Left colon (tissue), 2 donors: ENCODE results near the gene MTHFSD. TPM values are rescaled to one million over a fixed set of nuclear protein-coding genes. Genes with fewer than 3 reads are reported as not detected.

Experiments used
- ATAC-seq: fragments of 200-7000 bp; cut with Tn5 transposase; one replicate; pipeline ENCODE4 v1.9.1; 2020; ENCODE audit warnings: mild to moderate bottlenecking, moderate library complexity
- DNase-seq, 2 donors: peaks; one replicate each; pipeline ENCODE4 v3.0.0-alpha.2; 2020
- intact Hi-C, 2 donors: fragments of 100-400 bp; cut with DNase I in 1 of 2; cut with micrococcal nuclease in 1 of 2; formaldehyde crosslinking; loops; one replicate each; pipeline versions ENCODE4 v1.11.2 to v1.14.0; 2022; cut with DNase I, micrococcal nuclease
- total RNA-seq, 2 donors: library from RNA; stranded (reverse); fragmentation: NEBNext Ultra II Directional; extraction: Animal tissue kit (Norgen Biotek cat#: 25700); gene quantifications; one replicate each; pipeline ENCODE4 v1.2.1, GENCODE V29; 2021
- donor health status: DM: no; HTN: no; CAD: no.
- donor health status: DM: yes; HTN: yes; CAD: no.

MTHFSD gene
- total RNA-seq, 2 donors from 2014 or later, result 18.6 to 23.3 TPM

DNA sequence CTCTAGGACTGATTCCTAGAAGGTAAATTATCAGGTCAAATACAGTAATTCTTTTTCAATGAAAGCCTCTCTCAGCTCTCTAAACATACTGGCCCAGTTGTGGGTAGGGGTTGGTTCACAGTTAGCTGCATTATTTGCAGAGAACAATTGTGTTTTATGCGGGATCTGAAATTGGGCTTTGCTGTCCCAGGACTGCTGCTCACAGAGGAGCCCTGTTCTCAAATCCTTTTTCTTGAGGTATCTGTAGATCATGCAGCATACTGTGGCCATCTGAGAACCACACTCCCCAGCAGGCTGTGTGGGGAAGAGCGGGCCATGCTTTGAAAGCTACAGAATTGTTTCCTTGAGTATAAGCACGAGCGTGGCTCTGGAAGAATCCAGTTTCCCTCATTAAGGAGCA is 17.5 kb downstream of the MTHFSD start:
- intact Hi-C loops, result no loop called here
- DNase-seq, result no peak
- ATAC-seq, result no peak

DNA sequence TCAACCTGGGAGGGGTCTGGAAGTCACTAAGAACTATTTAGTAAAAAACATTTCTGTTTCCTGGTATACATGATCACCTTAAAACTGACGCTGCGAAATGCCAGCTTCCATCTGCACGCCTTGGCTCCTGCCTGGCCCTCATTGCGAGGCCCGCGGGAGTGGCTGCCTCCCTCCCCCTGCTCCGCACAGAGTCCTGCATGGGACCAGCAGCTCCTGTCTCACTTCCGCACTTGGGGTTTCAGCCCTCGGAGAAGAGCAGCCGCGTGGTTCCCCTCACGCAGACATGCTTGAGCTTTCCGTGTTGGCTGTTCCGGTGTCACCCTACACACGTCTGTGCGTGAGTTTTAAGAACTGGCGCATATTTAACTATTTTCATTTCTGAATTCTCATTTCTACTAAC is 18.4 kb downstream of the MTHFSD start:
- DNase-seq (no peak), ATAC-seq (no peak)
- intact Hi-C loops, result no loop called here

DNA sequence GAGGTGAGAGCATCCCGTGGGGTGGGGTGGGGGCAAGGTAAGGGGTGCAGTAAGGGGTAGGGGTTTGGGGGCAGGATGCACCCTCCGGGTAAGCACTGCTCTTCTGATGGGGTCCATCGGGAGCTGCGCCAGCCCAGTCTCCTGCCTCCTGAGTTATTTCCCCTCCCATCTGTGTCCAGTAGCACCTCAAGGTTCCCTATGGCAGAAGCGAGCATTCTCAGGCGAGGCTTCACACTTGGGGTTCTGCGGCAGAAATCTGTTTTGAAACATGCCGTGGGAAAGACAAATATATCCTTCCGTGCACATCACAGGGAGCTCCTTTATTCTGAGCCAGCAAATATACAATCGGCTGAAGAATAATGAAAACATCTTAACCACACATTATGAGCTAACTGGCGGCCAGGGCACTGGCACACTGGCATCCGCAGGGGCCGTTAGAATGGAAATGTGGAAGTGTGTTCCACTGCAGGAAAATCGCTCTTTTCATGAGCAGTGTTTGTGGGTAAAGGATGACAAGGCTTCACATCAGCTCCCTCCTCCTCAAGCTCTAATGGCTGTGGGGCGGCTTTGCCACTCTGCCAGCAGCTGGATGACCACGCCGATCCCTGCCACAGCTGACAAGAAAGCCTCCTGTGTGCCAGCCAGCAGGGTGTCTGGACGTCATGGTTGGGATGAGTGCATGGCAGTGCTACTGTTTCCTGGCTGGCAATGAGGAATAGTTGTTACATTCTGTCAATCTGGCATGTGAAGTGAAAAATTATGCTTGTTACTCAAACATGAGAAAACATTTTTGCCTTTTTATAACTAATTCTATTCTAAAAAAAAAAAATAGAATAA is 20.0 kb downstream of the MTHFSD start:
- intact Hi-C loops, result no loop called here
- DNase-seq, result no peak
- no peak for ATAC-seq

DNA sequence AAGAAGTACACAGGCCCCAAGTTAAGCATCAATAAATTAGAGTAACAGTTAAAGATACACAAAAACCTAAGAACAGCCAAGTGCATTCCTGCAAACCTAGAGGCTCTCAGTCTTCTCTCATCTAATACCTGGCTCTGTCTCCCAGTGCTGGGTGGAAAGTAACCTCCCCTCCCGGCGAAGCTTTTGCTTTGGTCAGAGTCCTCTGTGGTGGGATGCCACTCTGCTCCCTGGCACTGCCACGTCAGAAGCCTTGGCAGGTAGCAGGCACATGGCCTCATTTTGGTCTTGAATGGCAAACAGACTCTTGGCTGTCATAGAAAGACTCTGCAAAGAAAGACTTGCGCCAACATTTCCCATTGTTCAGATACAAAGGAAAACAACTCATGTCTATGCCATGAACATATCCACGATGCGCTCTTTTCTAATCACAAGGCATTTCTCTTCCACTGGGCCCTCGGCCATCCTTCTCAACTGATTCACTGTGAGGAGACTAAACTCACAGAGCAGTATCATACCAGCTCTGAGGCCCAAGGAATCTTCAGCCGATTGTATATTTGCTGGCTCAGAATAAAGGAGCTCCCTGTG is 21.2 kb downstream of the MTHFSD start:
- intact Hi-C loops, result no loop called here
- no peak for ATAC-seq
- DNase-seq, result no peak

DNA sequence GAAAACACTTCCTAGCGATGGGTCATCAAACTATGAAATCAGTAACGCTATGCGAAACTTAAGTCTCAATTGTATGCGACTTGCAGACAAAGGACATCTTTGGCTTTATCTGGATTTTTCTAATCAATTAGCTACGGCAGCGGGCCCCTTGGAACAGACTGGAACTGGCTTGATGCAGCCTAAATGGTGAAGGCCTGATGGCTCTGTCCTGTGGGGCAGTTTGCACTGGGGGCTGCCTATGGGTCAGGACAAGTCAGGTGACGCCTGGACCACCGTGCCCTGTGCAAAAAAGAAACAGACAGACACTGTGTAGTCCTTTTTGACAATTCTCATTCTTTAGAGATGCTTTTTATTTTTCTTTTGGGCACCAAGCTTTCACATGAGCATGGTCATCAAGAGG is 22.0 kb downstream of the MTHFSD start:
- DNase-seq, result no peak
- intact Hi-C loops, result no loop called here
- no peak for ATAC-seq

DNA sequence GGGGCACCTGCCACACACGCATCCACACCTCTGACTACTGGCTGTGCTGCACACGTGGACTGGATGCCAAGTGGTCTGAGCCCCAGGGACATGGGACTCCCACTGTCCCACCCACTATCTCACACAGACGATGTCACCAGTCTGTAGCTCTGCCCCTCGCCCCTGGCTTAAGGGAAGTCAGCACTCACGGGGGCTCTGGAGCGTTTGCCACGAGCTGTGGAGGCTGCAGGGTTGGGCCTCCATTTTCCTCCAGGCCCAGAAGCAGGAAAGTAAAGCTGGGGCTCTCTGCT is 22.6 kb downstream of the MTHFSD start:
- no peak for DNase-seq
- intact Hi-C loops, result no loop called here
- ATAC-seq, result no peak

DNA sequence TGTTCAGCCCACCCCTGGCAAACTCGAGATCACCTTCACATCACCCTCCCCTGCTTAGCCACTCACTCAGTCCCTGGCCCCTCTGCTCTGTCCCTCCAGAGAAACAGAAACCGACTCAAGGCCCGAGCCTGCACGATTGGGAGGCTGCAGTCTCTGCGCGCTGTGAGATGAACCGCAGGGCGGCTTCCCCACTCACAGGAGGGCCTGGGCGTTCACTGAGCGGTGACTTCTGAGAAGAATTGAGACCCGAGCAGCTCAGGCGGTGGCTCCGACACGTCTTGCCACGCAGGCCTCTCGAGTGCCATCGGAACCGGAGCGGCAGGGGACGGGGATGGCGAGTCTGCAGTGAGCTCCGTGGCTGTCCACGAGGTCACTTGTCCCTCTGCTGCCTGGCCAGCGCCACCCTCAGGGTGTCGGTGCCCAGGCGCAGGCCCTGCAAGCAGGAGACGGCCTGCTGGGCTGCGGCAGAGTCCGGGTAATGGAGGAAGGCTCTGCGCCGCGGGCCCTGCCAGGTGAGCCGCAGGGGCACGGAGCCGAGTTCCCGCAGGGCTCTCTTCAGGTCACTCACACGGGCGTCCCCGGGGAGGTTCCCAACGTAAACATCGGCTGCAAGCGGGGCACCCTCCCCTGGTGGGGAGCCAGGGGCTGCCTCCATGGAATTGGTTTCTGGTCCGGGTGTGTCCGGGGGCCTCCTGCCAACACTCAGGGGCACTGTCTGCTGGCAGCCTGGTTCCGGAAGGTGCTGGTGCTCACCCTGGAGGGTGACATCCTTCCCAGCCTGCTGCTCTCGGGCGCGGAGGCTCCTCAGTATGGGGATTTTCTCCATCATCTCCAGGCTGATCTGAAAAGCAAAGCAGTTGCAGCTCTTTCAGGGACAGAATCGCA is 23.2 kb downstream of the MTHFSD start:
- no peak for ATAC-seq
- intact Hi-C loops, result no loop called here

DNA sequence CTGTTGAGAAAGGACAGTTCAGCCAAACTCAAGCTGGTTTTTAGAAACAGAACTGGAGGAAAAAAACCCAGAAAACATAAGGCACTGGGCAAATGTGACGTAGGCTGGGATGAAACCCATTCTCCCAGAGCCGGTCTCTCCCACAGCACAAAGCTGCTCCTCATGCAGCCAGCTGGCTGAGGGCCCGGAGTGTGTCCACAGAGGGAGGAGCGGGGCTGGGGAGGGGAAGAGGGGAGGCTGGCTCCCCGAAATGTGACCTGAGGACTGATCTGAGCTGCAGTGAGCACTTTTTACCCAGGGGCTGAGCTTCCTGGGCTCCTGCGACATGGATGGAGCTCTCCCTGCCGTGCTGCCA is 23.9 kb downstream of the MTHFSD start:
- peak in 1 of 2 donors; percentile 64 for DNase-seq
- intact Hi-C loops, result no loop called here
- no peak for ATAC-seq

More for the DNA sequence above, 23.2 kb downstream of the MTHFSD start:
- no peak for DNase-seq

DNA sequence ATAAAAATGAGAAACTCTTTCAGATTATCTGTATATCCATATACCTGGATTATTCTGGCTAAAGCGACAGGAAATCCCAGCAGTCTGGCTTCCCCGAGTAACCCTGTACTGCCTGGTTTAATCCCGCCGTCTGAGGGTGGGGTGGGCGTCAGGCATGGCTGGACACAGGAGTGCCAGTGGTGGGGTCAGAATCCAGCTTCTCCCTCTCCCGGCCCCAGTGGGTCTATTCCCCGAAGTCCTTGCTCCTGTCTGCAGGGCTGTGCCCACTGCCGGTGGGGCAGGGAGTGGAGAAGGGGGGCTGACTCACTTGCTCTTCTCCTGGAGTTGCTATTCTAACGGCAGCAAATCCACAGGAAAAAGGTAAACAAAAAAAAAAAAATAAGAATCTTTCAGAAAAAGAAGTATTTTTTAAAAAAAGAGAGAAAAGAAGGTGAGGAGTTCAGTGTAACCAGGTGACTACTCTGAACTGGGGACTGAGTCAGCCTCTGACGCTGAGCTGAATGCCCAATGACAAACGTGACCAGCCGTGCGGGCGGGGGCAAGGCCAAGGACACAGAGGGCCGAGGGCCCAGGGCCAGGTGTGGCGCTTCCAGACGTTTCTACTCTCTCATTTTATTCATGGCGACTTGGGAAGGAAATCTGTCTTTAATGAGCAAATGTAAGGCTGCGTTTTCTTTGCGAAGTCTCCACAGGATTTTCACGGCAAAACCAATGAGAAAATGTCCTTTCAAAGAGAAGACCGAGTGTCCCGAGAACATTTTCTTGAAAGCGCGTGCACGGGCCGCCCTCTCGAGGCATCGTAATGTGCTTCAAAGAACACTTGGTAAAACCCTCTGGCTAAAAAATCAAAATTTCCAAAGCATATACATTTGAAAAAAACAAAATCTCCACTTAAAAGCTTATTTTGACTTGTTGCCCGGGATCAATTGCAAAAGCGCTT is 24.5 kb downstream of the MTHFSD start:
- intact Hi-C loops, result no loop called here
- ATAC-seq, result no peak
- no peak for DNase-seq

DNA sequence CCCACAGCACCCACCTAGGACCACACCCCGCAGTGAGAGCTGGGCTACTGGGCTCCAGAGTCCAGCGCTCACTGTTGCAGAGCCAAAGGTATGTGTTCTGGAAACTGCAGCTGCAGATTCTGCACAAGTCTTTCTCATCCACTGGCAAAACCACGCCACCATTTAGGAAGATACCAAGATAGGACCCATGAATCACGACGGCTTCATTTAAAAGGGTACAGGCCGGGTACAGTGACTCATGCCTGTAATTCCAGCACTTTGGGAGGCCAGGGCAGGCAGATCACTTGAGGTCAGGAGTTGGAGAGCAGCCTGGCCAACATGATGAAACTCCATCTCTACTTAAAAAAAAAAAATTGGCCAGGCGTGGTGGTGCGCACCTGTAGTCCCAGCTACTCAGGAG is 25.9 kb downstream of the MTHFSD start:
- no peak for DNase-seq
- no peak for ATAC-seq
- intact Hi-C loops, result loop anchor here in 1 of 2 donors (10.0 kb wide), 1 partner anchor 464 kb away; no protein-coding TSS in a partner anchor

DNA sequence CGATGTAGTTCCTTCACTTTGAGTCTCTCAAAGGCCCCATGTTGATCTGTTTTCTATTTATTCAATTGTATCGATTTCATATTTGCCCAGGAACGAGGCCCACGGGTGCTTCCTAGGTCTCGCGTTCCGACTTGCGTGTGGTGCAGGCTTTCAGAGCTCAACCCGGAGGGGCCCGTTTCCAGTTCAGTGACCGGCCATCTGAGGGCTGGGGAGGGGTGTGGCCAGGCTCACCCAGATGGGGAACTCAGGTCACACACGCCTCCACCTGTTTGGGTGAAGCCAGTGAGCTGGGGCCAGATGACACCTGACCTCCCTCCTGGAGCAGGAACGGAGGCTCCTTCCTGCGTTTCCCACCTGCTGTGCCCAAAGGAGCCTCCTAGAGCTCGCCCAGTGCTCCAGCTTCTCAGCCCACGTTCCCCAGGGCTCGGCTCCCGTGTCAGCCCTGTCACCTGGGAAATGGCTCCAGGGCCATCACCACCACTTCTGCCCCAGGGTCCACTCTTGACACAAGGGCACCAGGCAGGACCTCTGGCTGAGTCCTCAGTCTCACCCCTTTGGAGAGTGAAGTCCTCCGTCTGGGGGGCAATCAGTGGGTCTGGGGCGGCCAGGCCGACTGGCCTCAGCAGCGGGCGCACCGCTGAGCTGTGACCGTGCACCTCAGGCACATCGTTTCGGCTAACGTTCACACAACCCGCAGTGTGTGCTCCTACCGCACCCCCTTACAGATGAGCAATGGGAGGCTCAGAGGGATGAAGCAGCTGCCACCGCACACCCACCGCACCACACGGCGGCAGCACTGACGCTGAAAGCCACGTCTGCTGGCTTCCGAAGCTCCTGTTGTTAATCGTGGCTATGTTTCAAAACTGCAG is 26.7 kb downstream of the MTHFSD start:
- DNase-seq (no peak), ATAC-seq (no peak)
- intact Hi-C loops, result loop anchor here in 1 of 2 donors (10.0 kb wide), 1 partner anchor 463 kb away; no protein-coding TSS in a partner anchor

DNA sequence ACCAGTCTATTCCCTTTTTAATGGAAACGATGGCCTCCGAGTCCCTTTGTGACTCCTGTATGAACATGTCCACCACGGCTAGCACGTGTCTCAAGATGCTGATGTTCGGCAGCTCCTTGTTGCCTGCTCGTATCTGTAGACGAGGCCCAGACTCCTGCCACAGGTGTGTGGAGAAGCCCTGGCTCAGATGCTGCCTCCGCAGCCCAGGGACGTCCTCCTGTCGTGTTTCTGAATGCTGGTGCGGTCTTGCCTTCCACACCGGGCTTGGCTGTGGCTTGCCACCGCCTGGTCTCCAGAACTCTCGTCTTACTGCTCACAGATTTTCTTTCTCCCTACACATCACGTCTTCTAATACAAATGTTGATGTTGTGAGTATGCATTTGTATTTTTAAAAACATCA is 27.7 kb downstream of the MTHFSD start:
- ATAC-seq (no peak), DNase-seq (no peak)
- intact Hi-C loops, result loop anchor here in 1 of 2 donors (10.0 kb wide), 1 partner anchor 463 kb away; no protein-coding TSS in a partner anchor

DNA sequence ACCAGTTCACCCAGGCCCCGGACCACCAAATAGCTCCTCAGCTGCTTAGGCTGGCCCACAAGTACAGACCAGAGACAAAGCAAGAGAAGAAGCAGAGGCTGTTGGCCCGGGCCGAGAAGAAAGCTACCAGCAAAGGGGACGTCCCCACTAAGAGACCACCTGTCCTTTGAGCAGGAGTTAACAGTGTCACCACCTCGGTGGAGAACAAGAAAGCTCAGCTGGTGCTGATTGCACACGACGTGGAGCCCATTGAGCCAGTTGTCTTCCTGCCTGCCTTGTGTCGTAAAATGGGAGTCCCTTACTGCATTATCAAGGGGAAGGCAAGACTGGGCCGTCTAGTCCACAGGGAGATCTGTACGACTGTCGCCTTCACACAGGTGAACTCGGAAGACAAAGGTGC is 29.3 kb downstream of the MTHFSD start:
- intact Hi-C loops, result loop anchor here in 1 of 2 donors (10.0 kb wide), 1 partner anchor 461 kb away; no protein-coding TSS in a partner anchor
- DNase-seq (no peak), ATAC-seq (no peak)

DNA sequence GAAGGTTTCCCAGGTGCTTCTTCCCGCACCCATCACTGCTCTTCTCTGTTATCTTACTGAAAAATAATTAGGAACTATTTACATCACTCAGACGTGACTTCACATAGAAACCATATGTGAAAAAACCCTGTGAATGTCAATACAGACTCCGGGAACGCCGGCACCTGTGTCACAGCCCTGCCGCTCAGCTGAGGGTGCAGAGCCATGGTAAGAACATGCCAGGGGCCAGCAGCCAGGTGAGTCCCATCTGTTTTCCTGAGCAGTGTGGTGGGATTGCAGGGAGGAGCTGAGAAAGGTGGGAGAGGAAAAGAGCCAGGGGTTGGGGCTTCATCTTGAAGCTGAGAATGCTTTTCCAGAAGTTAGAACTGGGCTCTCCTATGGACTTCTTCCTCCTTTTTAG is 31.0 kb downstream of the MTHFSD start:
- DNase-seq (no peak), ATAC-seq (no peak)
- intact Hi-C loops, result loop anchor here (5.0 to 10.0 kb wide), 2 partner anchors 452 to 459 kb away; no protein-coding TSS in a partner anchor

DNA sequence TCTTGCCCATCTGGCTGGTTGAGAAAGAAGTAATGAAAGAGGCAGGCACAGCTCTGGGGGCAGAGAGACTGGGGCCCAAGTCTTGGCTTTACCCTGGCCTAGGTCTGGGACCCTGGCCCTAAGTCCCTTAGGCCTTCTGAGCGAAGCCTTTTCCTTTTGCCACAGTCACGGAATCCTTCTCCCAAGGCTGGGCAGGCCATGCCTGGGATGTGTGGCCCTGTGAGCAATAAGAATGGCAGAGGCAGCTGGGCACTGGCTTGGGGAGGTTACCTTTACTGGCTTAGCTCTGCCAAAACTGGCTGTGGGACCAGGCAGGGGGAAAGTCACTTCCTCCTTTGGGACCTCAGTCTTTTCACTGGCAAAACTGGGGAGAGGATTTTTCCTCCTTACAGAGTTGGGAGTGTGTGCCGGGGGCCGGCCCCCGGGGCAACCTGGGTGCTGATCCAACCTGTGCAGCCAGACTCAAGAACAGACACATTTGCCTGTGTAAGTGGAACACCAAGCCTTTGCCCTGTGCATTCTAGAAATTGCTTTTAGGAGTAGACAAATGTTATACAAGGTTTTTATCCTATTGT is 31.8 kb downstream of the MTHFSD start:
- intact Hi-C loops, result loop anchor here (5.0 to 10.0 kb wide), 2 partner anchors 451 to 458 kb away; no protein-coding TSS in a partner anchor
- ATAC-seq, result no peak
- no peak for DNase-seq

DNA sequence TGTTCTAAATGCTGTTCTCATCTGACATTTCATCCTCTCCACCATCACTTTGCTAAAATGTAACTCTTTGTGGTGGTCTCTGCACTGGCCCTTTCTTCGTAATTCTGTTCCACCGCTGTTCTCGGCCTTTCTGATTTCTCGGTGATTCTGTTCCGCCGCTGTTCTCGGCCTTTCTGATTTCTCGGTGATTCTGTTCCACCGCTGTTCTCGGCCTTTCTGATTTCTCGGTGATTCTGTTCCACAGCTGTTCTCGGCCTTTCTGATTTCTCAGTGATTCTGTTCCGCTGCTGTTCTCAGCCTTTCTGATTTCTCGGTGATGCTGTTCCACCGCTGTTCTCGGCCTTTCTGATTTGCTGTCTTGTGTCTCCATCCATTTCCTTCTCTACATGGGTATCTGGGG is 32.4 kb downstream of the MTHFSD start:
- ATAC-seq (no peak), DNase-seq (no peak)
- intact Hi-C loops, result loop anchor here (5.0 to 10.0 kb wide), 2 partner anchors 450 to 458 kb away; no protein-coding TSS in a partner anchor
